Epithelial cell of prostate (primary cell): ENCODE results near the gene YY1.
"Not testable (repeated sequence)": the region's sequence is repeated elsewhere in the genome, so short reads cannot be mapped to it uniquely, and the experiment has no call there.

Experiments
- DNase-seq: peaks from one replicate; pipeline ENCODE4 v3.0.0-alpha.2; 2011; ENCODE audit warnings: low read depth, low spot score
- H3K27ac ChIP-seq: fragments of 450-650 bp; 2 replicates; pipeline ENCODE4 v1.5.1; 2017; ENCODE audit warnings: mild to moderate bottlenecking

Gene YY1

GRCh38 chr14:100309028-100309737 is 70.2 kb downstream of the YY1 start:
- no peak overlapping the region for H3K27ac ChIP-seq
- no peak for DNase-seq

- H3K27ac ChIP-seq, DNase-seq: not testable (repeated sequence)
Observed at GRCh38 chr14:100312110-100312876, 73.3 kb downstream of the YY1 start.

- no peak overlapping the region for H3K27ac ChIP-seq
- DNase-seq, result no peak
Observed at GRCh38 chr14:100312877-100313400, 74.0 kb downstream of the YY1 start.

GRCh38 chr14:100313464-100314230 is 74.7 kb downstream of the YY1 start:
- H3K27ac ChIP-seq, result no peak overlapping the region
- DNase-seq, result no peak

- no peak overlapping the region for H3K27ac ChIP-seq
- no peak for DNase-seq
Observed at GRCh38 chr14:100314724-100315123, 75.8 kb downstream of the YY1 start.

DNA sequence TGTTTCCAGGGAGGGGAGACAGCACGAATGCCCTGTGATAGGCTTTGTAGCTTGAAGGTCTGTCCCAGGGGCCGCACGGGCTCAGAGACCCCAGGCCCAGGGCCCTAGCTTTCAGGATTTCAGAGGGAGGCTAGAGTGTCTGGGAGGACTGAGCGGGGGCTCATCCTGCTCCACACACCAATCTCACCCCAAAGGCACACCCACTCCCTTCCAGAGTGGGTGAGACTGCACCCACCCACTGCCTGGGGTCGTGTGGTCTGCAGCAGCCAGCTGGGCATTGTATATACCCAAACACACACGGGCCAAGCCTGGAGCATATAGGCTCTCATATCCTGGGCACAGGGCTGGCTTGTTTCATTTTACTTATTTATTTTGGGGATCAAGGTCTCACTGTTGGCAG is 78.4 kb downstream of the YY1 start:
- H3K27ac ChIP-seq, result no peak overlapping the region
- no peak for DNase-seq

DNA sequence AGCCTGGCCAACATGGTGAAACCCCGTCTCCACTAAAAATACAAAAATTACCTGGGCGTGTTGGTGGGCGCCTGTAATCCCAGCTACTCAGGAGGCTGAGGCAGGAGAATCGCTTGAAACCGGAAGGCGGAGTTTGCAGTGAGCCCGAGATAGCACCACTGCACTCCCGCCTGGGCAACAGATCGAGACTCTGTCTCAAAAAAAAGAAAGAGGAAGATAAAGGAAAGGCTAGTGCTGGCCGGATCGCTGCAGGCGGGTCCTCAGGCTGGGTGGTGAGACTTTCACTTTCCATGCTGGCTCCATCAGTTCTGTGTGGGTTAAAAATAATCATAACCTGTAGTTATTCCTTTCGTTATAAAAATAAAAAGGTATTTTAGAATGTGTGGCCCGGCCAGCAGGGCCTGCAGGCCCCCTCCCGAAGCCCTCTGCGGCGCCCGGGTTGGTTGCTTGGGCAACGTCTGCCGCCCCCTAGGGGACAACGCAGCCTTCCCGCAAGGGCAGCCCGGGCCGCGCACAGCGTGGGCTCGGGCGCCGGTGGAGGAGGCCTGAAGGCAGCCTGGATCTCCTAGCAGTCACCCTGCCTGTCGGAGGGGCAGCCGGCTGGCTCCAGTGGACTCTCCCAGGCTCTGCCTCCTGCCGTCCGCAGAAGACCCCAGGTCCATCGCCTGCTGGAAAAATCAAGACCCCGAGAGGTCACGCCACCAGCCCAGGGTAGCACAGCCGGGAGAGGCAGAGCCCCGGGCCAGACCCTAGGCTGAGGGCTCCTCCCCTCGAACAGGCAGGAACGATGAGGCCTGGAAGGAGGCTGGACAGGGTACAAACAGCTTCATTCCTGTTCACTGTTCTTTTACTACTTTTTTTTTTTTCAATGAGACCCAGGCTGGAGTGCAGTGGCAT is 79.2 kb downstream of the YY1 start:
- DNase-seq, result no peak
- H3K27ac ChIP-seq, result no peak overlapping the region

DNA sequence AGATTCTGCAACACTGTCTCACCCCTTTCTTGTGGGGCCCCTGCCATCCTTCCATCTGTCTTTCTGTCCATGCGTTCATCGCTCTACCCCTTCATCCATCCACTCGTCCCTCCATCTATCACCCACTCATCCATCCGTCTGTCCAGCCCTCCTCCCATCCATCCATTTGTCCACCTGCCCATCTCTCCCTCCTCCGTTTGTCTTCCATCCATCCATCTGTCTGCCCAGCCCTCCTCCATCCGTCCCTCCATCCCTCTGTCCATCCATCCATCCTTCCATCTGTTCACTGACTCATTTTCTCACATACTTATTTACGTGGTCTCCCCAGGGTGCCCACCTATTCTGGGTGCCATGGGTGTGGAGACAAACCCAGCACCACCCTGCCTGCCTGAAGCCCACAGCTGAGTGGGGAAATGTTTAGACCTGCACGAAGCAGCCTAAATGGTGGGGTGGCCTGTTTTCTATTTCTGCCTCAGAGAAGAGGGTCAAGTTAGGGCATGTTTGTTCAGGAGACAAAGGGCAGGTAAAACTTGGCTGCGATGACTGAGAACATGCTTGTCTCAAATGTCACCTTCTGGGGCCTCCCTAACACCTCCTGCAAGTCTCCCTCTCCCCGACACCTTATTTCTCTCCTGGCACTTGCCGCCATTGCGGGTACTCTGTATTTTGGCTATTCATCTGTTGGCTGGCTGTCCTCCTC is 81.4 kb downstream of the YY1 start:
- no peak for DNase-seq
- no peak overlapping the region for H3K27ac ChIP-seq

GRCh38 chr14:100321473-100322137 is 82.7 kb downstream of the YY1 start:
- H3K27ac ChIP-seq, result no peak overlapping the region
- no peak for DNase-seq

- no peak overlapping the region for H3K27ac ChIP-seq
- no peak for DNase-seq
Observed at GRCh38 chr14:100322138-100322957, 83.4 kb downstream of the YY1 start.

- no peak for DNase-seq
- H3K27ac ChIP-seq, result no peak within 1 kb of the TSS
Observed at GRCh38 chr14:100323121-100323941, 84.4 kb downstream of the YY1 start, which contains the start of gene SLC25A47. Gene SLC25A47, plus strand, starts transcription at chr14:100323339. Its CDS starts 76 bp downstream, at chr14:100323415.

DNA sequence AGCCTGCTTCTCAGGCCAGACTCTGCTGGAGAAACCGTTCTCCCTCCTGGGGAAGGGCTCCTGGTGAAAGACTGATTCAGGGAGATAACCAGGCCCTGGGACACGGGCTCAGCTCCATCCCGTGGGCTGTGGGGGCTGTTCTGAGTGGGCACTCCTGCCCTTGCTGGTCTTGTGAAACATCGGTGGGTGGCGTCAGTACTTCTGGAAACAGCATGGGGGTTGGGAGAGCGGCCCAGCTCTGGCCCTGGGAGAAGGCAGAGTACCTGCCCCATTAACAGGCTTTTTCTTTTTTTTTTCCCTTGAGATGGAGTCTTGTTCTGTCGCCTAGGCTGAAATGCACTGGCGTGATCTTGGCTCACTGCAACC is 85.0 kb downstream of the YY1 start:
- DNase-seq, result no peak
- no peak overlapping the region for H3K27ac ChIP-seq

DNA sequence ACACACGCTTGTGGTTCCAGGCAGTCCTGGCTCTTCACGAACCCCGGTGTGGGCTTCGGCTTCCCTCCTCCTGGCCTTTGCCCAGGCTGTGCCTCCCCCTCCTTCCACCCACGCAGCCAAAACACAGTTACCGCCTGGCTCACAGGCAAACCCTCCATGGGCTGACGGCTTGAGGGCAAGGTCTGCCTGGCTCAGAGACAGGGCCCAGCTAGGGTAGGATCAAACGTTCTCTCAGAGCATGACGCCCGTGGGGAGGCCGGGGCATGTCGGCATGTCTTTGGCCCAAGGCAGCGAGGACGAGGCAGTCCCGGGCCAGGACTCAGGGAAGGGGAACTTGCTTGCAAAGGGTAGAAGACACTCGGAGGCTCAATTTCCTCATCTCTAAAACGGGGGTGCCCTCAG is 86.3 kb downstream of the YY1 start:
- no peak overlapping the region for H3K27ac ChIP-seq
- no peak for DNase-seq

GRCh38 chr14:100325958-100326357 is 87.0 kb downstream of the YY1 start:
- H3K27ac ChIP-seq, result no peak overlapping the region
- DNase-seq, result no peak

DNA sequence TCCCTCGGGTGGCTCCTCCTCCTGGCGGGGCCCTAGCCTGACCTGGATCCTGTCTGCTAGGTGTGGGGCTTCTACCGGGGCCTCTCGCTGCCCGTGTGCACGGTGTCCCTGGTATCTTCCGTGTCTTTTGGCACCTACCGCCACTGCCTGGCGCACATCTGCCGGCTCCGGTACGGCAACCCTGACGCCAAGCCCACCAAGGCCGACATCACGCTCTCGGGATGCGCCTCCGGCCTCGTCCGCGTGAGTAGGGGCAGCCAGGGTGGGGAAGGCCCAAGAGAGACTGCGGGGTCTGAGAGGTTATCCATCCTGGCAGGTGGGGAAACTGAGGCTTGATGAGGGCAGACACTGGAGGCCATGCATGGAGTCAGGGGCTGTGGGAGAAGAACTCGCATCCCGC is 88.2 kb downstream of the YY1 start:
- no peak overlapping the region for H3K27ac ChIP-seq
- no peak for DNase-seq

DNA sequence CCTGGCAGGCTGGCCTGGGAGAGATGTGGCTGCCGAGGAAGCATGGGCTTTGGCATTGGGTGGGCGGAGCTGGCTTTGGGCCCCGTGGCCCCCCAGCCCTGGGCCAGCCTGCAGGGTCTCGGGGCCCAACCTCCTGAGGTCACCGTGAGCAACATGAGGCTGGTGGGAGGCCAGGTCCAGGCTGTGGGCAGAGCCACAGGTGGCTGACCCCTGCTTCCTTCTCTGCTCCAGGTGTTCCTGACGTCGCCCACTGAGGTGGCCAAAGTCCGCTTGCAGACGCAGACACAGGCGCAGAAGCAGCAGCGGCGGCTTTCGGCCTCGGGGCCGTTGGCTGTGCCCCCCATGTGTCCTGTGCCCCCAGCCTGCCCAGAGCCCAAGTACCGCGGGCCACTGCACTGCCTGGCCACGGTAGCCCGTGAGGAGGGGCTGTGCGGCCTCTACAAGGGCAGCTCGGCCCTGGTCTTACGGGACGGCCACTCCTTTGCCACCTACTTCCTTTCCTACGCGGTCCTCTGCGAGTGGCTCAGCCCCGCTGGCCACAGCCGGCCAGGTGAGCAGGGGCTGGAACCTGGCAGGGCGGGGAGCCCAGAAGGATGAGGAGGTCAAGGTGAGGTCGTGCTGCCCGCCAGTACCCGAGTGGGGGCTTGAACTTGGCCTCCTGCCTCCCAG is 89.7 kb downstream of the YY1 start:
- no peak overlapping the region for H3K27ac ChIP-seq
- DNase-seq, result no peak
